Measurements from ENCODE around the gene TNFRSF12A. TPM values are rescaled to one million over a fixed set of nuclear protein-coding genes. Genes with fewer than 3 reads are reported as not detected.

The TNFRSF12A gene
- total RNA-seq, 1 donor from 2014 or later, result 14.3 TPM

DNA sequence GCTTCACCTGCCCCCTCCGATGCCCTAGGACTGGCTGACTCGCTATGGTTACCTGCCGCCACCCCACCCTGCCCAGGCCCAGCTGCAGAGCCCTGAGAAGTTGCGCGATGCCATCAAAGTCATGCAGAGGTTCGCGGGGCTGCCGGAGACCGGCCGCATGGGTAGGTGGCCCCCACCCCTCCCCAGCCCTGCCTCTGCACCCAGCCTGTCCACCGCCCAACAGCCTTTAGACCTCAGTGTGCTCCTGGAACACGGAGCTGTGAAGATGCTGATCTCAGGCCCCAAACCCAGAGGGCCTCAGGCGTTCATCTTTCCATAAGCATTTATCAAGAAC is 27.2 kb downstream of the TNFRSF12A start:
- H3K9me3 Mint-ChIP-seq, result no peaks in the 10 kb centered on the region
- no peak overlapping the region for H3K9ac ChIP-seq
- peaks cover 30% of the 10 kb centered on the region for H3F3A ChIP-seq (ENCODE audit: low read depth)
- H3K27me3 Mint-ChIP-seq (ENCODE audit: insufficient read depth, low read depth), result peaks cover 47% of the 10 kb centered on the region
- no peaks in the 10 kb centered on the region for H3K79me2 ChIP-seq (ENCODE audit: low read depth)
- H3K4me3 ChIP-seq, result peak overlapping the region; percentile 58
- H3K27ac Mint-ChIP-seq, result no peak overlapping the region
- peaks cover 7% of the 10 kb centered on the region for H3K4me1 Mint-ChIP-seq
- peak overlapping the region; percentile 76 for H3K4me3 Mint-ChIP-seq
- no peaks in the 10 kb centered on the region for H3K36me3 ChIP-seq
- H3K27ac ChIP-seq, result no peak overlapping the region
- TF ChIP-seq, protein P1, sequence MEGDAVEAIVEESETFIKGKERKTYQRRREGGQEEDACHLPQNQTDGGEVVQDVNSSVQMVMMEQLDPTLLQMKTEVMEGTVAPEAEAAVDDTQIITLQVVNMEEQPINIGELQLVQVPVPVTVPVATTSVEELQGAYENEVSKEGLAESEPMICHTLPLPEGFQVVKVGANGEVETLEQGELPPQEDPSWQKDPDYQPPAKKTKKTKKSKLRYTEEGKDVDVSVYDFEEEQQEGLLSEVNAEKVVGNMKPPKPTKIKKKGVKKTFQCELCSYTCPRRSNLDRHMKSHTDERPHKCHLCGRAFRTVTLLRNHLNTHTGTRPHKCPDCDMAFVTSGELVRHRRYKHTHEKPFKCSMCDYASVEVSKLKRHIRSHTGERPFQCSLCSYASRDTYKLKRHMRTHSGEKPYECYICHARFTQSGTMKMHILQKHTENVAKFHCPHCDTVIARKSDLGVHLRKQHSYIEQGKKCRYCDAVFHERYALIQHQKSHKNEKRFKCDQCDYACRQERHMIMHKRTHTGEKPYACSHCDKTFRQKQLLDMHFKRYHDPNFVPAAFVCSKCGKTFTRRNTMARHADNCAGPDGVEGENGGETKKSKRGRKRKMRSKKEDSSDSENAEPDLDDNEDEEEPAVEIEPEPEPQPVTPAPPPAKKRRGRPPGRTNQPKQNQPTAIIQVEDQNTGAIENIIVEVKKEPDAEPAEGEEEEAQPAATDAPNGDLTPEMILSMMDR (IDR thresholded peaks at IDR 0.05), result no peak
- TF ChIP-seq EZH2phosphoT487 (IDR thresholded peaks at IDR 0.05), result no peak
- no peak for TF ChIP-seq EZH2 (IDR thresholded peaks at IDR 0.05)
- peaks cover 13% of the 10 kb centered on the region for H4K20me1 ChIP-seq (ENCODE audit: low read depth)
- no peak for DNase-seq (ENCODE audit: low spot score)
- no peaks in the 10 kb centered on the region for H3K4me1 ChIP-seq
- no peak overlapping the region for H2AFZ ChIP-seq (replicated peaks)
- H3K36me3 Mint-ChIP-seq, result peaks cover 3% of the 10 kb centered on the region
- peaks cover 90% of the 10 kb centered on the region for H3K27me3 ChIP-seq
- no peaks in the 10 kb centered on the region for H3K9me3 ChIP-seq (ENCODE audit: low read depth)
- peak overlapping the region; percentile 91 for H3K4me2 ChIP-seq

DNA sequence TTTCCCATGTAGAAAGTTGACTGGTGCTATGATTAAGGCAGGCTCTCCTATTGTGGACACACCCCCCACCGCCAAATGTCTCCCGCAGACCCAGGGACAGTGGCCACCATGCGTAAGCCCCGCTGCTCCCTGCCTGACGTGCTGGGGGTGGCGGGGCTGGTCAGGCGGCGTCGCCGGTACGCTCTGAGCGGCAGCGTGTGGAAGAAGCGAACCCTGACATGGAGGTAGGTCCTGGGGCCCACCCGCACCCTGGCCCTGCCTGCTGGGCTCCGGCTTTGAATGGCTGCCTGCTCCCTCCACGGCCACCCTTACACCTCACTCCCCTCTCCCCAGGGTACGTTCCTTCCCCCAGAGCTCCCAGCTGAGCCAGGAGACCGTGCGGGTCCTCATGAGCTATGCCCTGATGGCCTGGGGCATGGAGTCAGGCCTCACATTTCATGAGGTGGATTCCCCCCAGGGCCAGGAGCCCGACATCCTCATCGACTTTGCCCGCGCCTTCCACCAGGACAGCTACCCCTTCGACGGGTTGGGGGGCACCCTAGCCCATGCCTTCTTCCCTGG is 29.8 kb downstream of the TNFRSF12A start:
- peaks cover 3% of the 10 kb centered on the region for H3K36me3 Mint-ChIP-seq

DNA sequence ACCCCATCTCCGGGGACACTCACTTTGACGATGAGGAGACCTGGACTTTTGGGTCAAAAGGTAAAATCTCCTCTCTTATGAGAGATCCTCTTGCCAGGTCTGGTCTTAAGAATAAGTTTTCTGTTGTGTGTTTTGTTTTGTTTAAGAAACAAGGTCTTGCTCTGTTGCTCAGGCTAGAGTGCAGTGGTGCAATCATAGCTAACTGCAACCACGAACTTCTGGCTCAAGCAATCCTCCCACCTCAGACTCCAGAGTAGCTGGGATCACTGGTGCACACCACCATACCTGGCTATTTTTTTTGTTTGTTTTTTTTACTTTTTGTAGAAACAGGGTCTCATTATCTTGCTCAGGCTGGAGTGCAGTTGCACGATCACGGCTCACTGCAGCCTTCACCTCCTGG is 30.3 kb downstream of the TNFRSF12A start:
- H3K9ac ChIP-seq, result no peak overlapping the region
- peaks cover 13% of the 10 kb centered on the region for H4K20me1 ChIP-seq (ENCODE audit: low read depth)
- DNase-seq (ENCODE audit: low spot score), result no peak
- H3K9me3 Mint-ChIP-seq, result no peaks in the 10 kb centered on the region
- no peaks in the 10 kb centered on the region for H3K79me2 ChIP-seq (ENCODE audit: low read depth)
- H3K4me2 ChIP-seq, result no peak overlapping the region
- peaks cover 15% of the 10 kb centered on the region for H3F3A ChIP-seq (ENCODE audit: low read depth)
- no peaks in the 10 kb centered on the region for H3K36me3 ChIP-seq
- no peaks in the 10 kb centered on the region for H3K4me1 ChIP-seq
- peaks cover 5% of the 10 kb centered on the region for H3K36me3 Mint-ChIP-seq
- TF ChIP-seq, protein P1 (IDR thresholded peaks at IDR 0.05), result no peak
- no peak for TF ChIP-seq EZH2phosphoT487 (IDR thresholded peaks at IDR 0.05)
- TF ChIP-seq EZH2 (IDR thresholded peaks at IDR 0.05), result no peak
- H3K27me3 ChIP-seq, result peaks cover 58% of the 10 kb centered on the region
- peaks cover 5% of the 10 kb centered on the region for H3K4me1 Mint-ChIP-seq
- H3K4me3 Mint-ChIP-seq, result no peak overlapping the region
- H3K27ac ChIP-seq, result no peak overlapping the region
- no peak overlapping the region for H3K4me3 ChIP-seq
- no peak overlapping the region for H2AFZ ChIP-seq (replicated peaks)
- H3K27ac Mint-ChIP-seq, result no peak overlapping the region
- no peaks in the 10 kb centered on the region for H3K9me3 ChIP-seq (ENCODE audit: low read depth)
- H3K27me3 Mint-ChIP-seq (ENCODE audit: insufficient read depth, low read depth), result peaks cover 29% of the 10 kb centered on the region

More for the DNA sequence above, 29.8 kb downstream of the TNFRSF12A start:
- no peak overlapping the region for H3K27ac Mint-ChIP-seq
- no peaks in the 10 kb centered on the region for H3K4me1 ChIP-seq
- no peak overlapping the region for H3K27ac ChIP-seq
- H3K4me1 Mint-ChIP-seq, result peaks cover 5% of the 10 kb centered on the region
- no peak for DNase-seq (ENCODE audit: low spot score)
- no peaks in the 10 kb centered on the region for H3K9me3 ChIP-seq (ENCODE audit: low read depth)
- peaks cover 20% of the 10 kb centered on the region for H3F3A ChIP-seq (ENCODE audit: low read depth)
- peaks cover 63% of the 10 kb centered on the region for H3K27me3 ChIP-seq
- TF ChIP-seq EZH2 (IDR thresholded peaks at IDR 0.05) (no peak), EZH2phosphoT487 (IDR thresholded peaks at IDR 0.05) (no peak)
- TF ChIP-seq, protein P1 (IDR thresholded peaks at IDR 0.05), result no peak
- H3K4me3 Mint-ChIP-seq, result no peak overlapping the region
- H4K20me1 ChIP-seq (ENCODE audit: low read depth), result peaks cover 13% of the 10 kb centered on the region
- no peaks in the 10 kb centered on the region for H3K9me3 Mint-ChIP-seq
- no peaks in the 10 kb centered on the region for H3K79me2 ChIP-seq (ENCODE audit: low read depth)
- H3K4me3 ChIP-seq, result no peak overlapping the region
- no peak overlapping the region for H3K9ac ChIP-seq
- peaks cover 34% of the 10 kb centered on the region for H3K27me3 Mint-ChIP-seq (ENCODE audit: insufficient read depth, low read depth)
- H3K4me2 ChIP-seq, result no peak overlapping the region
- H2AFZ ChIP-seq (replicated peaks), result no peak overlapping the region
- H3K36me3 ChIP-seq, result no peaks in the 10 kb centered on the region
